Stimulated activated CD4-positive, alpha-beta T cell treated with anti-CD3 and anti-CD28 coated beads, Interleukin-1b, Interleukin-23, amount 100 ng/mL, for 4 hours (primary cell): Measurements from ENCODE around the gene SPANXN2.
"Not testable (repeated sequence)": the region's sequence is repeated elsewhere in the genome, so short reads cannot be mapped to it uniquely, and the experiment has no call there.

Source experiments
- DNase-seq, 2 donors: peaks; one replicate each; pipeline ENCODE4 v3.0.0-alpha.2; 2020; ENCODE audit warnings: low read depth in 2 of 2

The SPANXN2 gene

DNA sequence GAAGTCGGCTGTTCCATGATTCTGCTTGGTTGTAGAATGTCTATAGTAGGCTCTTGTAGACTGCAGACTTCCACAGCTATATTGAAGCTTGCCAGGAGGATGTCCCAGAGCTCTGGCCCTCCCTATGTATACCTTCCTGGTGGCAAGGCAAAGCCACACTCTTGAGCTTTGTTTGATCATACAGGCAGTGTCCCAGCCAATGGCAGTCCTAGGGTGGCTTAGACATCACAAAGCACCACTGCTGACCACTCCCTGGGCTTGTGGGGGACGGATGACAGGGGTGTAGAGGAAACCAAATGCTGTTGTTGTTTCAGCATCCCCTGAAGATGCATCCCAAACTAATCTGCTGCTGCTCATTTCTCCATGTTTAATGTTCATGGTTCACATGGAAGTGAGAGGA is at the start of gene SPANXN2:
Gene SPANXN2 (minus strand): TSS at position 101 of the 400 bp plus-strand sequence. CDS start 84 bp downstream, at position 17.
- not testable (repeated sequence) for DNase-seq

GRCh38 chrX:143768976-143769375 is 48.4 kb upstream of the SPANXN2 start:
- DNase-seq, result no peak

GRCh38 chrX:143767789-143768188 is 47.2 kb upstream of the SPANXN2 start:
- not testable (repeated sequence) for DNase-seq

- no peak for DNase-seq
Observed at GRCh38 chrX:143757887-143758286, 37.3 kb upstream of the SPANXN2 start.

- no peak for DNase-seq
Observed at GRCh38 chrX:143757375-143757774, 36.8 kb upstream of the SPANXN2 start.

DNA sequence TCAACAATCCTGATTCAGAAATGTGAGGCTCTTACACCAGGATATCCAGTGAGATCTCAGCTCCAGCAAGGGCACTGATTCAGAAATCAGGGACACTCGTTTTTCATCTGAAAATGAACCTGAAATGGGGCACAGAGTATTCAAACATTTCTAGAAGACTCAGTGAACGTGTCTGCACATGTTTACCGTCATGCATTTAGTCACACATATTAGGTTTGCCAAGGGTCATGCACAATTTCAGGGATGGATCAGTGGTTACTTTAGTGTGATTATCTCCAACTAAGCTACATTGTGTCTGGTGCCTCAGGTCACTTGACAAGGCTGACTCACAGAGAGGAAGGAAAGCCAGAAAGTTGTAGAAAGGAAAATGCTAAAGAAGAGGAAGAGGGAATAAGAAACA is 33.6 kb upstream of the SPANXN2 start:
- DNase-seq, result no peak

DNA sequence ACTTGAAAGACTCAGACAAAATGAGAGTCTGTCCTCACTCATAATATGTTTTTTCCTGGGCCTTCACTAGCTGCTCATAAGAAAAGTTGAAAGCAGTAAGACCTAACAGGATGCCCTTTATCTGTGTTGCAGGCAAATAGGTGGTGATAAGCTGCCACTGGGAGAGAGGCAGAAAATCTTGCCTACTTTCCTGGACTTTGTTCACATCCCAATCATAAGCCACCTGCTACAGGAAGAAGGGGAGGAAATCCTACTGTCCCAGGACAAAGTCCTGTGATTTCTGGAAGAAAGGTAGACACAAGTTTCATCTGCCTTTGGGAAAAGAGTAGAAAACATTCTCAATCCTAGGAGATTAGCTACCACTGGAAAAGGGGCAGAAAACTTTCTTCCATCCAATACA is 13.3 kb upstream of the SPANXN2 start:
- DNase-seq, result no peak

GRCh38 chrX:143726296-143726695 is 5.7 kb upstream of the SPANXN2 start:
- DNase-seq, result no peak

- no peak for DNase-seq
Observed at GRCh38 chrX:143701460-143701859, 19.1 kb downstream of the SPANXN2 start.

DNA sequence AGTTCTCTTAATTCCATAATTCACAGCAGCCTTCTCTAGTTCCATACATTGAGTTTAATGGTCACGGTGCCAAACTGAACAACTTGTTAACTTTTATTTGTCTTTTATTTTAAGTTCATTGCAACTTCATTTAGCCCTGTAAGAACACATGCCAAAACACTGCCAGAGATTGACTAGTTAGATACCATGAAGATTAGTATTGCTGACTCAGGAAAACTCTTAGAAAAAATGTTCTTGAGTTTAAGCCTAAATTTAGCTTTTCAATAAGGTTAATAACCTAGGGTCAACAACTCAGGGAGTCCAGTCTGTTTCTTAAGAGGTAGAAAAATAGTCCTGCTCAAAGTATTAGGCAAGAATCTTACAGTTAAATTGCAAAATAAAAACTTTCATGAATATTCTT is 25.7 kb downstream of the SPANXN2 start:
- DNase-seq, result no peak

GRCh38 chrX:143683486-143683885 is 37.1 kb downstream of the SPANXN2 start:
- DNase-seq, result no peak

- DNase-seq, result no peak
Observed at GRCh38 chrX:143674926-143675325, 45.6 kb downstream of the SPANXN2 start.

- no peak for DNase-seq
Observed at GRCh38 chrX:143669395-143669794, 51.2 kb downstream of the SPANXN2 start.

GRCh38 chrX:143664302-143664701 is 56.2 kb downstream of the SPANXN2 start:
- DNase-seq, result no peak

DNA sequence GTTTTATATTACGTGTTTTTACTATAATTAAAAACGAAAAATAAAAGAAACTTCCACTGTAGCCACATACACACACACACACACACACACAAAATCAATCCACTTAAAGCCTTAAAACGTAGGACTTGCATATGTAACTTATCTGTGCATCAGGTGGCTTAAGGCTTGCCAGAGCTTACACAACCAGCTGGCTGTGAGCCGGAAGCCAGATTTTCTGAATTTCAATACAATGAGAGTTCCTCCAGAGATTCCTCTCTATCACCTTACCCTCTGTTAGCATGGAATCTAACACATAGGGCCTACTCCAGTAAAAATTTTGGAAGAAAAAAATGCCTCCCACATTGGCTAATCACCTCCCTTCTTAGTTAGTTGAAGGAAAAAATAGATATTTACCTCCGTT is 56.8 kb downstream of the SPANXN2 start:
- DNase-seq, result no peak
